Vagina (tissue), 2 donors: ENCODE data around the gene TJP3. TPM values are rescaled to one million over a fixed set of nuclear protein-coding genes. Genes with fewer than 3 reads are reported as not detected.

Source experiments
- DNase-seq, 2 donors: peaks; one replicate each; pipeline ENCODE4 v3.0.0-alpha.2; 2017; ENCODE audit errors: extremely low spot score in 2 of 2
- H3K27ac ChIP-seq: fragments of 200-600 bp; sonication (generic); one replicate; pipeline ENCODE4 v1.5.1; 2019
- H3K27me3 ChIP-seq: fragments of 200-600 bp; sonication (generic); one replicate; pipeline ENCODE4 v1.5.1; 2019
- H3K36me3 ChIP-seq, 2 donors: fragments of 200-600 bp; sonication (generic); one replicate each; pipeline ENCODE4 v1.5.1; 2017 to 2019
- H3K4me1 ChIP-seq: fragments of 200-600 bp; sonication (generic); one replicate; pipeline ENCODE4 v1.5.1; 2019
- H3K4me3 ChIP-seq, 2 donors: fragments of 200-600 bp; sonication (generic); 1 replicate in 1 of 2; 2 replicates in 1 of 2; pipeline ENCODE4 v1.5.1; 2016 to 2019
- H3K9me3 ChIP-seq: fragments of 200-600 bp; sonication (generic); one replicate; pipeline ENCODE4 v1.5.1; 2019
- CTCF ChIP-seq, 3 experiments: fragments of 450-650 bp in 2 of 3; fragments of 200-600 bp in 1 of 3; sonication (generic) in 1 of 3; IDR thresholded peaks; one replicate each; pipeline ENCODE4 v1.5.1; 2017 to 2019; ENCODE audit warnings: antibody characterized with exemption in 3 of 3, mild to moderate bottlenecking in 2 of 3, moderate library complexity in 2 of 3
- POLR2A ChIP-seq, 2 donors: fragments of 450-650 bp; IDR thresholded peaks; one replicate each; pipeline ENCODE4 v1.6.1; 2017; ENCODE audit warnings: antibody characterized with exemption in 2 of 2, mild to moderate bottlenecking in 2 of 2, moderate library complexity in 2 of 2
- POLR2AphosphoS5 ChIP-seq, 2 donors: sonication (generic); formaldehyde crosslinking; IDR thresholded peaks; one replicate each; pipeline ENCODE4 v1.9.0; 2017; ENCODE audit warnings: antibody characterized with exemption in 2 of 2, mild to moderate bottlenecking in 2 of 2, low read depth in 1 of 2; ENCODE audit not compliant: insufficient read depth in 1 of 2
- intact Hi-C: fragments of 100-400 bp; cut with DNase I; formaldehyde crosslinking; loops from one replicate; pipeline ENCODE4 v1.15.1; 2023
- total RNA-seq: library from RNA; depleted of rRNA; stranded (reverse); fragments of >200 nt; gene quantifications from one replicate; pipeline ENCODE4 v1.2.3, GENCODE V29; 2016

Gene TJP3
- 17.7 TPM for total RNA-seq

GRCh38 chr19:3708207-3708931, at the start of gene TJP3:
Gene TJP3, plus strand, starts transcription at chr19:3708384. Its CDS starts 20,049 bp downstream, at chr19:3728433.
- Histone ChIP-seq H3K9me3 (no peaks in the 10 kb centered on the region), H3K36me3 (no peaks in the 10 kb centered on the region), H3K27ac (no peak within 1 kb of the TSS), H3K4me1 (peaks cover 16% of the 10 kb centered on the region), H3K4me3 (peak within 1 kb of the TSS in 1 of 2 donors; percentile 13), H3K27me3 (no peaks in the 10 kb centered on the region)
- TF ChIP-seq CTCF (IDR thresholded peaks at IDR 0.05) (no peak), POLR2A (IDR thresholded peaks at IDR 0.05) (no peak), POLR2AphosphoS5 (IDR thresholded peaks at IDR 0.05; ENCODE audit: insufficient read depth in 1 of 2, low read depth in 1 of 2) (no peak)
- intact Hi-C loops = loop anchor here (10.0 kb wide), 1 partner anchor 164 kb away; no protein-coding TSS in a partner anchor
- DNase-seq = no peak

GRCh38 chr19:3658870-3659745, 49.1 kb upstream of the TJP3 start:
- no peak for TF ChIP-seq CTCF (IDR thresholded peaks at IDR 0.05)
- TF ChIP-seq POLR2AphosphoS5 (IDR thresholded peaks at IDR 0.05; ENCODE audit: insufficient read depth in 1 of 2, low read depth in 1 of 2) = no peak
- TF ChIP-seq POLR2A (IDR thresholded peaks at IDR 0.05) = no peak
- intact Hi-C loops = no loop called here
- H3K9me3 ChIP-seq = no peaks in the 10 kb centered on the region
- H3K27me3 ChIP-seq = no peaks in the 10 kb centered on the region
- peaks cover 11% of the 10 kb centered on the region for H3K4me1 ChIP-seq
- DNase-seq = no peak
- H3K36me3 ChIP-seq = peaks cover 0 to 53% of the 10 kb centered on the region in 2 donors
- H3K4me3 ChIP-seq = no peak overlapping the region
- H3K27ac ChIP-seq = no peak overlapping the region

- intact Hi-C loops = no loop called here
- Histone ChIP-seq H3K4me3 (no peak overlapping the region), H3K4me1 (peaks cover 11% of the 10 kb centered on the region), H3K36me3 (peaks cover 0 to 57% of the 10 kb centered on the region in 2 donors), H3K27me3 (no peaks in the 10 kb centered on the region), H3K27ac (no peak overlapping the region), H3K9me3 (no peaks in the 10 kb centered on the region)
- TF ChIP-seq POLR2AphosphoS5 (IDR thresholded peaks at IDR 0.05; ENCODE audit: insufficient read depth in 1 of 2, low read depth in 1 of 2) = no peak
- TF ChIP-seq CTCF (IDR thresholded peaks at IDR 0.05) = no peak
- TF ChIP-seq POLR2A (IDR thresholded peaks at IDR 0.05) = no peak
- DNase-seq = no peak
These were observed 48.5 kb upstream of the TJP3 start for GRCh38 chr19:3659746-3660112.

- Histone ChIP-seq H3K4me3 (no peak overlapping the region), H3K27me3 (no peaks in the 10 kb centered on the region), H3K36me3 (peaks cover 0 to 57% of the 10 kb centered on the region in 2 donors), H3K9me3 (no peaks in the 10 kb centered on the region), H3K4me1 (peaks cover 8% of the 10 kb centered on the region), H3K27ac (no peak overlapping the region)
- TF ChIP-seq CTCF (IDR thresholded peaks at IDR 0.05) (no peak), POLR2AphosphoS5 (IDR thresholded peaks at IDR 0.05; ENCODE audit: insufficient read depth in 1 of 2, low read depth in 1 of 2) (no peak), POLR2A (IDR thresholded peaks at IDR 0.05) (no peak)
- intact Hi-C loops = no loop called here
- DNase-seq = no peak
These were observed 47.5 kb upstream of the TJP3 start for GRCh38 chr19:3660493-3661219.
